ENCODE data around the gene SPPL3.
A peak's percentile ranks its signal among the peaks of the same experiment; 100 is the strongest.
"Not testable (repeated sequence)": the region's sequence is repeated elsewhere in the genome, so short reads cannot be mapped to it uniquely, and the experiment has no call there.

The SPPL3 gene

DNA sequence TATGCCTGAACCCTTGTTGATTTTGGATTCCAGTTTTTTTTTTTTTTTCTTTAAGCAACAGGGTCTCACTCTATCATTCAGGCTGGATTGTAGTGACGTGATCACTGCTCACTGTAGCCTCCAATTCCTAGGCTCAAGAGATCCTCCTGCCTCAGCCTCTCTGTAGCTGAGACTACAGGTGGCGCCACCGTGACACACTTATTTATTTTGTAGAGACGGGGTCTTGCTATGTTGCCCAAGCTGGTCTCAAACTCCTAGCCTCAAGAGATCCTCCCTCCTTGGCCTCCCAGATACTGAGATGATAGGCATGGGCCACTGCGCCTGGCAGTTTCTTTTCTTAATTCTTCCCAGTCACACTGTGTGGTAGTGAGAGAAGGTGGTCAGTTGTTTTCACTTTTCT, 153.4 kb downstream of the SPPL3 start:
- no peak for DNase-seq (ENCODE audit: low read depth in 2 of 2)

DNA sequence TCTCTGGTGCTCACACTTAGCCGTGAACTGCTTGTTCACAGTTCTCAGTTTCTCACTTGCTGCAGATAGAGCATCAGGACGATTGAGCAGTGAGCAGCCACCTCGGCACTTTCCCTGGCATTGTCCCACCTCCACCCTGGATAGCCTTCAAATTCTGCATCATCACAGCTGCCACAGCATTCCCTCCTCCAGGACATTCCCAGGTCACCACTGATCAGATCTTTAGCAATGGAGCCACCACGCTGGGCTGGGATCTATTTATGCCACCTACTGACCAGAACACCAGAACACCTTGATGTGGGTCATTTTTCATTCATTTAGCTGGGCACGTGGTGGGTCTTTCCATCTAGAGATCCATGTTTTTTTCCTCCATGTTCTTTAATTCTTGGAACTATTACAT, 154.9 kb downstream of the SPPL3 start:
- no peak for DNase-seq (ENCODE audit: low read depth in 2 of 2)

DNA sequence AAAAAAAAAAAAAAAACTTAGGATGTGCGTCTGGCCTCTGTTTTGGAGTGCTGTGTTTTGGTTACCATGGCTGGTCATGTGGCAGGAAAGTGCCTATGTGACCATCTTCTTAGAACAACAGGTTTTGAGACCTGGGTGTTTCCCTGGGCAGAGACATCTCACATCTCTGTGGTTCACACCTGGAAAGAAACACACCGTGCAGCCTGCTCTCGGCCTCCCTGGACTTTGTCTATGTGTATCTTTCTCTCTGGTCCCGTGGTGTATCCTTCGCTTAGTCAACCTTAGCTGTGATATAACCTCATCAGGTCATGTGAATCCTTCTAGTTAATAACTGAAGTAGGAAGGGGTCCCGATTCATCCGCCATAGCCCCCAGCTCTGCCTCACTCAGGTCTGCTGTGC, 155.9 kb downstream of the SPPL3 start:
- no peak for DNase-seq (ENCODE audit: low read depth in 2 of 2)

DNA sequence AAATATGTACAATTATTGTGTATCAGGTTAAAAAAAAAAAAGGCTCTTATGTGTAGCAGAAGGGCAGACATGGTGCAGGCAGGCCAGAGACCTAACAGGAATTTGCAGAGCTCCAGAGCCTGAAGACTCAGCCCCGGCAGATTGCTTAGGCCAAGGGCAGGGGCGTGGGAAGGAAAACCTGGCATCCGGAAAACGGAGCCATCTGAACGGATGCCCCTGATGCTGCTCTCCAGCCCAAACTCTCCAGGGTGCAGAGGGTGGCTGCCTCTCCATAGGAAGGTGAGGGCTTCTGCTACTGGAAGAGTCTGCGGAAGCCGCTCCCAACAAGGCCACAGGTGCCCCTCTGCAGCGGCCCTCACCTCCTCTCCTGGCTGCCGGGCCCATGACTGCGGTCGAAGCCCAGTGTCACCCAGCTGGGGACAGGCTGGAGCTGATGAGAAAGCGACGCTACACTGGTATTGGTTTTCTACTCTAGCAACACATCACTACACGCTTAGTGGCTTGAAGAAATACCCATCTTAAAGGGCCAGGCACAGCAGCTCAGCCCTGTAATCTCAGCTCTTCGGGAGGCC, 159.2 kb downstream of the SPPL3 start:
- DNase-seq (ENCODE audit: low read depth in 2 of 2): no peak

DNA sequence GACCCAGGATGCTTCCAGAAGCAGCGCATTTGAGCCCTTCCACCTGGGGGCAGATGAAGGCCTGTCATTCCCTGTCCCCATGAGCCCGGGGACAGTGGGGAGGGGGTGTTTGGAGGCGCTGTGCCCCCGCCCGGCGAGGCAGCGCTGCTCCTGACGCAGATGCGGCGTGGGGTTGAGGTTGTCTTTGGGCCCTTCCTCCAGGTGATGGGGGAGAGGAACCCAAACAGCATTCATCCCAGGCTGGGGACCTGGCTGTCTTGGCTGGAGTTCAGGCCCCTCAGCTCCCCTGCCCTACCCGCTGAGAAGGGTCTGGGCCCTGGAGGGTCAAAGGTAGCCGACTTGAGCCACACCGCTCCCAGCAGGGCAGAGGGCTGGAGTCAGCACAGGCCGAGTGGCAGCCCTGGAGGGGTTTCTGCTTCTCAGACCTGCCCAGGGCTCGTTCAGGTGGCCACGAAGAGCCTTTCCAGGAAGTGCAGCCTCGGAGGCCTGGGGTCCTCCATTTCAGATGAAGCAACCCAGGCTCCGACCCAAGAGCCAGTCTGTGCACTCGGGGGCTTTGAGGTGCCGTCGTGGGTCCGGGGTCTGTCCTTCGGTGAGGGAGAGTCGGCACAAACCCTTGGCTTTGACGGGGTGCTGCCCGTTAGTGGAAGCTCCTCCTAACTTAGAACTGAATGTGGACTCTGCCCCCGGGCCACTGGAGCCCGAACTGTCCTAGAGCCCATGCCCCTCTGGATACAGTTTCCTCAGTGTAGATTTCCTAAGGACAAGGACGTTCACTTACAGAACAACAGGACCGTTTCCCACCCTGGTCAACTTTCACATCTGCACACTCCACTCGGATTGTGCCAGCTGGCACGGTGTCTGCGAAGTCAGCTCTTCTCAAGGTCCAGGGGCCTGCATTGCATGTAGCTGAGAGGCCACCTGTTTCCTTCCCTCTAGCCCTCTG, 162.4 kb downstream of the SPPL3 start:
- no peak for DNase-seq (ENCODE audit: low read depth in 2 of 2)

DNA sequence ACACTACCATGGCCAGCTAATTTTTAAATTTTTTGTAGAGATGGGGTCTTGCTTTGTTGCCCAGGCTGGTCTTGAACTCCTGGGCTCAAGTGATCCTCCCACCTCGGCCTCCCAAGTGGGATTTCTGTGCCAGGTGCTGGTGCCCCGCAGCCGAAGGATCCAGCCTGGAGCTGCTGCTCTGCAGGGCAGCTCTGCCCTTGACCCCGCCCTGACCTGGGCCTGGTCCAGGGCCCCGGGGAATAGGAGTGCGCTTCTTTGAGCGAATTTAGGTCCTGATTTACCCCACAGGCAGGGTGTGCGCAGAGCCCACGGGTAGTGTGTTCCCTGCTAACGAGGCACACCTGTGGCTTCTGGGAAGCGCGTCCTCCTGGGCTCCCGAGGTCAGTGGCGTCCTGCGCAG, 163.3 kb downstream of the SPPL3 start:
- no peak for DNase-seq (ENCODE audit: low read depth in 2 of 2)

DNA sequence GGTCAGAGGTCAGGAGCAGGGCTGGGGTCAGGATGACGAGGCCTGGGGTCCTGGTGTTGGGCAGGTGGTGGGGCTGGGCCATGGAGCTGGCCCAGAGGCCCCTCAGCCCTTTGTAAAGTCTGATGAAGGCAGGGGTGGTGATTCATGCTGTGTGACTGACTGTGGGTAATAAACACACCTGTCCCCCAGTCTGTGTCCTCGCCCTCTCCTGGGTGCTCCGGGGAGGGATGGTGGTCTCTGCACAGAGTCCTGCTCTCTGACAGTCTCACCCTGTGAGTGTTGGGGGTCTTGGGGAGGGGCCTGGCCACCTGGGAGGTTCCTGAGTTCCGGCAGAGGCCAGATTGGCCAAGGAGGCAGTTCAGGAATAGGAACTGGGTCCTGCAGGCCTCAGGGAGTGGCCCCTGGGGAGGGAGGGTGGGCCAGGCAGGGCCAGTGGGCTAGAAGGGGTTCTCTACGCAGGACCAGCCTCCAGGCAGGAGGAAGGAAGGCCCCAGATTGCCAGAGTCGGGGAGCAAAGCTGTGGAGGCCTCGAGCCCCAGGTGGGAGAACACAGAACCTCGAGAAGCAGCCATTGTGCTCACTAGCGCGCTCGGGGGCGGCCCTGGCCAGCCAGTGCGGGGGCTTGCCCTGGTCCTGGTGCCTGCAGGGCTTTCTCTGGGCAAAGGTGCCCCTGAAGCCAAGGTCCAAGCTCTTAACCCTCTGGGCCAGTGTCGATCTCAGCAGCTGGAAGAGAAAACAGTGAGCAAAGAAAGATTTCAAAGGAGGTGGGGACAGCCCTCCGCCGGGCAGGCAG, 164.1 kb downstream of the SPPL3 start:
- no peak for DNase-seq (ENCODE audit: low read depth in 2 of 2)

DNA sequence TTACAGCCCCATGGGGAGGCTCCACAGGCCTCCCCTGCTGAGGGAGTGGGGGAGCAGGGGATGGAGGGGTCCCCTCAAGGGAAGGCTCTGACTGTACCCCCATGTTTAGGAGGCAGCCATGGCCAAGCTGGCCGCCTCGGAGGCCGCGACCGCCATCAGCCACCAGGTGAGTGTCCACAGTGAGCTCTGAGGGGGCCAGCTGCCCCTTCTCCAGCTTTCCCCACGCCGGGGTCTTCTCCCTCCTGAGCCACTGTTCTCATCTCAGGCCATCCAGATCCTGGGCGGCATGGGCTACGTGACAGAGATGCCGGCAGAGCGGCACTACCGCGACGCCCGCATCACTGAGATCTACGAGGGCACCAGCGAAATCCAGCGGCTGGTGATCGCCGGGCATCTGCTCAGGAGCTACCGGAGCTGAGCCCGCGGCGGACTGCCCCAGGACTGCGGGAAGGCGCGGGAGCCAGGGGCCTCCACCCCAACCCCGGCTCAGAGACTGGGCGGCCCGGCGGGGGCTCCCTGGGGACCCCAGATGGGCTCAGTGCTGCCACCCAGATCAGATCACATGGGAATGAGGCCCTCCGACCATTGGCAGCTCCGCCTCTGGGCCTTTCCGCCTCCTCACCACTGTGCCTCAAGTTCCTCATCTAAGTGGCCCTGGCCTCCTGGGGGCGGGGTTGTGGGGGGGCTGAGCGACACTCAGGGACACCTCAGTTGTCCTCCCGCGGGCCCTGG, 165.0 kb downstream of the SPPL3 start:
- DNase-seq (ENCODE audit: low read depth in 2 of 2): no peak

DNA sequence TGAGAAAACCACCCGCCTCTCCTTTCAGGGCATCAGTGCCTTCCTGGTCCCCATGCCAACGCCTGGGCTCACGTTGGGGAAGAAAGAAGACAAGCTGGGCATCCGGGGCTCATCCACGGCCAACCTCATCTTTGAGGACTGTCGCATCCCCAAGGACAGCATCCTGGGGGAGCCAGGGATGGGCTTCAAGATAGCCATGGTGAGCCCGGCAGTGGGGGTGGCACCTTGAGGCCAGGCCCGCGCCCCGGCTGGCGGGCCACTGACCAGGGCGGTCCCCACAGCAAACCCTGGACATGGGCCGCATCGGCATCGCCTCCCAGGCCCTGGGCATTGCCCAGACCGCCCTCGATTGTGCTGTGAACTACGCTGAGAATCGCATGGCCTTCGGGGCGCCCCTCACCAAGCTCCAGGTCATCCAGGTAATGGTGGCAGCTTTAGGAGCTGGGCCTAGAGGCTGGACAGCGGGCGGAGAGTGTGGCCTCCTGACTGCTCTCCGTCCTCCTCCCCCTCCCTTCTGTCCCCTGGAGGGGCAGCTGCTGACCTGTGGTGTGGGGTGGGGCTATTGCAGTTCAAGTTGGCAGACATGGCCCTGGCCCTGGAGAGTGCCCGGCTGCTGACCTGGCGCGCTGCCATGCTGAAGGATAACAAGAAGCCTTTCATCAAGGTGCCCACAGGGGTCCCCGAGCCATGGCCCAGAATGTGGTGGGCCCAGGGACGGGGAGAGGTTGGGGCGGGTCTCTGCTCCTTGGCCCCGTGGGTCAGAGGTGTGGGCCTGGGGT, 165.7 kb downstream of the SPPL3 start:
- DNase-seq (ENCODE audit: low read depth in 2 of 2): no peak

DNA sequence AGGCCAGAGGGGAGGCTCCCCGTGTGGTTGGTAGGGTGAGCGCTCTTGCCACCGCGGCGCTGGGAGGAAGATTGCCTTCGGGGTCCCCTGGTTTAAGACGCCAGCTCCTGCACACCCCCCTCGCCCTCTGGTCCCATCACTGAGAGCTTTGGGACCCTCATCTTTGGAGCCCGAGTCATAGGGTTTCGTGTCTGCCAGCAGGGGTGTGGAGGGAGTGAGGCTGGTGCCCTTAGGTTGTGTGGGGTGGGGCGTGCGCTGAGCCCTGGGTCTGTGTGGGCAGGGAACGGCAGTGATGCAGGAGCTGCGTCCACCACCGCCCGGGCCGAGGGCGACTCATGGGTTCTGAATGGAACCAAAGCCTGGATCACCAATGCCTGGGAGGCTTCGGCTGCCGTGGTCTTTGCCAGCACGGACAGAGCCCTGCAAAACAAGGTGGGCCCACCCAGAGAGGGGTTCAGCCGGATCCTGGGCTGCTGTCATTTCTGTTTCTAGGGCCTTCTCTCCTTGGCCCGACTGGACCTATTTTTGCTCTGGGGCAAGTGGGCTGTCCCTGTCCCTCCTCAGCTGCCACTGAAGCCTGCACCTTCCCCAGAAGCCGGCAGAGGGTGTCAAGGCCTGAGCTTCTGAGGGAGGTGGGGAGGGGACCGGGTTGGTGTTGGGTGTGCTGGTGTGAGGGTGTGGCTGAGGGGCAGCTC, 166.5 kb downstream of the SPPL3 start:
- no peak for DNase-seq (ENCODE audit: low read depth in 2 of 2)

DNA sequence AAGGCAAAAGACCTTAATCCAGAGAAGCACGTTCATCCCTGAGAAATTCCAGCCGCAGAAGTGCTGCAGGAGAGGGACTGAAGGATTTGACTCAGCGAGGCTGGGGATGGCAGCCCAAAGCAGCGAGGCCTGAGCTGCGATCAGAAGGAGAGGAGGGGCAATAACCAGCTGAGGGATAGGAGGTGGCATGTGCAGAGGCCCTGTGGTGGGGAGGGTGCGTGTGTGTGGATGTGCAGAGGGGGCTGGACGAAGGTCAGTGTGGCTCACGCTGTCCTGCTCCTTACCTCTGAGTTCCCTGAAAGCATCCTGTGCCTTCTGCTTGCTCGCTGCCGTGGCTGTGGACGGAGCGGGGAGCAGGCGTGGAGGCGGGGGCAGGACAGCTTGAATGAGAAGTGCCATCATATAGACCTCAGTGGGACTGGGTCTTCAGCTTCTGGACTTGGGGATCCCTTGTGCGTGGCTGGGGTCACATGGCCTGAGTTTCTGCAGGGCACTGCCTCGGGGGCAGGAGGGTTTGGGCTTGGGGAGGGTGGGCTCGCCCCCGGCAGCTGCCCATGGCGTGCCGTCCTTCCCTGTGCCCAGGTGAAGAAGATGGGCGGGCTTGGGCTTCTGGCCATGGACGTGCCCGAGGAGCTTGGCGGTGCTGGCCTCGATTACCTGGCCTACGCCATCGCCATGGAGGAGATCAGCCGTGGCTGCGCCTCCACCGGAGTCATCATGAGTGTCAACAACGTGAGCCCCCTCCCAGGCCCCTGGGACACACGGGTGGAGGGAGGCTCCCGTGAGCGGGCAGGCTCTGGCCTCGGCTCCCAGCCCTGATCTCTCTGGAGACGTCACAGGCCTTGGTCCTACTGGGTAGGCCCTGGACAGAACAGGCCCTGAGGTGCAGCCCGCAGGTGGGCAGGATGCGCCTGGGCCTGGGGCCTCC, 167.5 kb downstream of the SPPL3 start:
- no peak for DNase-seq (ENCODE audit: low read depth in 2 of 2)

DNA sequence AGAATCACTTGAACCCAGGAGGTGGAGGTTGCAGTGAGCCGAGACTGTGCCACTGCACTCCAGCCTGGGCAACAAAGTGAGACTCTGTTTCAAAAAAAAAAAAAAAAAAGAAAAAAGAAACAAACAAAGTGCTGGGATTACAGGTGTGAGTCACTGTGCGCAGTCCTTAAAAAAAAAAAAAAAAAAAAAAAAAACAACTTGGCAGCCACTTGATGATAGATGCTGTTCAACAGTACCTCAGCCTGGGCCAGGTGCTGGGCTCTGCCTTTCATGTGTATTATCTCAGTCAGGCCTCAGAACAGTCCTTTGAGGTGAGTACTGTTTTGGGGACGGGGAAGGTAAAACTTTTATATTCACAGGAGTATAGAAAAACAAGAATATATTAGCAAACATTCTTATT, 169.0 kb downstream of the SPPL3 start:
- DNase-seq (ENCODE audit: low read depth in 2 of 2): no peak

DNA sequence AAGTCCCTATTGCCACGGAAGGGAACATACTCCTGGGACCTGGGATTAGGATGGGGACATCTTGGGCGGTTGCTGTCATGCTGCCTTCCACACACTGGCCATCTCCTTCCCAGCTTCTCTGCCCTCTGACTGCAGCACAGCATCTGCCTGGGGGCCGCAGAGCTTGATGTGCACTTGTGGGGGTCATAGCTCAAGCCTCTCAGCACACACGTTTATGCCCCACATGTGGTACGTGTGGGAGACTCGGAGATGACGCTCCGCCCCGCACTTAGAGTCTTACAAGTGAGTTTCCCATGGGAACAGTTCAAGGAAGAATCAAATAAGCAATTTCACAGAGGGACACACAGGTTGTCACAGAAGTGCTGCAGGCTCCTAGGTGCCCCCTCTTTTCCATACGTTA, 169.9 kb downstream of the SPPL3 start:
- DNase-seq (ENCODE audit: low read depth in 2 of 2): no peak

DNA sequence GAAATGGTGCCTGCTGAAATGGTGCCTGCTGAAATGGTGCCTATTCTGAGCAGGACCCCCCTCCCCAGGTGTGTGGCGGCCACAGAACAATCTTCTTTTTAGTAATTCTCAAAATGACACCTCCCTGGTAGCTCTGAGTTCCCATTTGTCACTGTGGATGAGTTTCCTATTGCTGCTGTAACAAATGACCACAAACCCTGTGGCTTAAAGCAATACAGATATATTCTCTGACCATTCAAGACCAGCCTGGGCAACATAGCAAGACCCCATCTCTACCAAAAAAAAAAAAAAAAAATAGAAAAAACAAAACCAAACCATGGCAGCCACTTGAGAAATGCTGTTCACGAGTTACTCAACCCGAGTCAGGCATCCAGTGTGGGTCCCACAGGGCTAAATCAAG, 170.6 kb downstream of the SPPL3 start:
- DNase-seq (ENCODE audit: low read depth in 2 of 2): no peak

DNA sequence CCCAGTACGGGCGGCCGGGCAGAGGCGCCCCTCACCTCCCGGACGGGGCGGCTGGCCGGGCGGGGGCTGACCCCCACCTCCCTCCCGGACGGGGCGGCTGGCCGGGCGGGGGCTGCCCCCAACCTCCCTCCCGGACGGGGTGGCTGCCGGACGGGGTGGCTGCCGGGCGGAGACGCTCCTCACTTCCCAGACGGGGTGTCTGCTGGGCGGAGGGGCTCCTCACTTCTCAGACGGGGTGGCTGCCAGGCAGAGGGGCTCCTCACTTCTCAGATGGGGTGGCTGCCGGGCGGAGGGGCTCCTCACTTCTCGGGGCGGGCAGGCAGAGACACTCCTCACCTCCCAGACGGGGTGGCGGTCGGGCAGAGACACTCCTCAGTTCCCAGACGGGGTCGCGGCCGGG, 172.0 kb downstream of the SPPL3 start:
- DNase-seq (ENCODE audit: low read depth in 2 of 2): not testable (repeated sequence)

DNA sequence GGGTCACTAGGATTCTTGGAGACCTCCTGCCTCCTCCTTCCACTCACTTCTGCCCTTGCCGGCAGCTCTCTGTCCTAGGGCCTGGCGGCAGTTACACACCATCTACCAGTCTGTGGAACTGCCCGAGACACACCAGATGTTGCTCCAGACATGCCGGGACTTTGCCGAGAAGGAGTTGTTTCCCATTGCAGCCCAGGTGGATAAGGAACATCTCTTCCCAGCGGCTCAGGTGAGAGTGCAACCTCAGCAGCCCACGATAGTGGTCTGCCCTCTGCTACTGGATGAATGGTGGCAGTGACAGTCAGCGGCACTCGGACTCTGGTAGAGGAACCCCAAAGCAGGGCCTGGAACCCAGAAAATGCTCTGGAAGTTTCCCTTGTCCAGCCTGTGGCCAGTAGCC, 177.2 kb downstream of the SPPL3 start:
- DNase-seq (ENCODE audit: low read depth in 2 of 2): no peak

DNA sequence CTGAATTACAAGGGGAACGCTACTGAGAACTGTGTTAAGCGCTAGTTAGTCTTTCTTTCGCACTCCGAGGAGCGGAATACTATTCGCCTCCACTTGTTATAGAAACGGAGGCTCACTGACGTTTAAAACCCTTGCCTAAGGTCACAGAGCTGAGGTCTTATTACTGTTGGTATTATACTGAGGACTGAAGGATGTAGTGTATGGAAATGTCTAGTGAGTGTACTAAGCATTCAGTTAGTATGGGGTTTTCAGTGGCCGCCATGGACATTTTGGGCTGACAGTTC, 177.7 kb downstream of the SPPL3 start:
- DNase-seq (ENCODE audit: low read depth in 2 of 2): no peak

DNA sequence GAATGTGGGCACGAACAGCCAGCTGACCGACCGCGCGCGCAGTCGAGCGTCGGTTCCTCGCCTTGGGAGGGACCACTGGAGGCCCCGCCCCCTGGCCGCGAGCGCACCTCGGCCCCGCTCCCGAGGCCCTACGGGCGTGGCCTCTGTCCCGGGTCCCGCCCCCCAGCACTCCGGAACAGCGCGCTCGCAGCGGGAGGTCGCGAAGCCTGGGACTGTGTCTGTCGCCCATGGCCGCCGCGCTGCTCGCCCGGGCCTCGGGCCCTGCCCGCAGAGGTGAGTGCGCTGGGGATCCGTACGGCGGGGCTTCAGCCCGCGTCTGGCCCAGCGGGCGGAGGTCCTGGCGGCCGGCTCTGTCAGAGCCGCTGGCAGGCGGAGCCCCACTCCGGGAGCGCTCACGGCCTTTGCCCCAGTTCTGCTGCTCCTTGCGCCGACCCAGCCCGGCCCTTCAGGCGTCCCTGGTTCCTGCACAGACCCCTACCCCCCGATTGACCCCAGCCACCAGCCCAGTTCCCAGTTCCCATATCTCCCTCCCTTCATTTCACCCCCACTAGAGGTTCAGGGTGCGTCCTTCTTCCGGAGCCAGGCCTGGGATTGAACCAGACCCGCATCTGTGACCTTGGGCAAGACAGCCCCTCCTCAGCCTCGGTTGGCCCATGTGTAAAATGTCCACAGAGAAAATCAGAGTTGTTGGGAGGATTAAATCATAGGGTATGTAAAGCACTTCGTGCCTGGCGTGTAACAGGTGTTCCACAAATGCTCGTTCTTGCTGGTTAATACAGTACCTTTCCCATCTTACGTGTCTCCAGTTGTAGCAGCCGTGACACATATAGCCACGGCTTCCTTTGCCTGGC, 178.3 kb downstream of the SPPL3 start, which contains the start of gene ACADS:
TSS of gene ACADS (plus strand) at position 168 of the 851 bp plus-strand sequence. CDS start at position 228, 60 bp downstream.
- peak; percentile 87 to 88 for DNase-seq (ENCODE audit: low read depth in 2 of 2)

Data from stimulated activated CD4-positive, alpha-beta T cell treated with anti-CD3 and anti-CD28 coated beads, Interleukin-4, amount 100 ng/mL, for 48 hours (primary cell).